Lower leg skin (tissue), 3 donors: Measurements from ENCODE around the gene EMC9.

ENCODE experiments used
- POLR2A ChIP-seq, 2 donors: fragments of 450-650 bp; IDR thresholded peaks; one replicate each; pipeline ENCODE4 v1.6.1; 2016 to 2017; ENCODE audit warnings: antibody characterized with exemption in 2 of 2, mild to moderate bottlenecking in 1 of 2, moderate library complexity in 1 of 2
- TF ChIP-seq, protein P1 (sequence below), 3 donors: fragments of 450-650 bp; IDR thresholded peaks; one replicate each; pipeline ENCODE4 v1.5.1; 2016; ENCODE audit warnings: antibody characterized with exemption in 3 of 3, mild to moderate bottlenecking in 3 of 3, moderate library complexity in 2 of 3

DNA sequence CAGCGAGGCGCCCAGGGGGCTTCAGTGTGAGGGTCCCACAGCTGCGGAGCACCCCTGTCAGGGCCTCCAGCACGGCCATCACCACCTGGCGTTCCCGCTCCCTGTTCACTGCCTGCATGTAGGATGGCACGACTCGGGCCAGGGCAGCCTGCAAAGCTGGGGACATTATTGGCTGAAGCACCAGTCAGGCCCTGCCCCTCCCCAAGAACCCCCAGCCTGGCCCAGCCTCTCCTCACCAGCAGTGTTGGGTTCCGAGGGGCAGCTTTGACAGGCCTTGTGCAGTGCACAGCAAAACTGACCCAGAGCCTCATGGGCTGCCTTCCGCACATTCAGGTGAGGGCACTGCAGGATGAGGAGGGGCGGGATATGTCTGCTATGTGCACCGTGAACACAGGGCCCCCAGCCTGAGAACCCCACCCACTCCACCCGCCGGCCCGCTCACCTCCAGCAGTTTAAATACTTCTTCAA is 41.7 kb upstream of the EMC9 start:
- TF ChIP-seq POLR2A (IDR thresholded peaks at IDR 0.05): no peak
- TF ChIP-seq, protein P1, sequence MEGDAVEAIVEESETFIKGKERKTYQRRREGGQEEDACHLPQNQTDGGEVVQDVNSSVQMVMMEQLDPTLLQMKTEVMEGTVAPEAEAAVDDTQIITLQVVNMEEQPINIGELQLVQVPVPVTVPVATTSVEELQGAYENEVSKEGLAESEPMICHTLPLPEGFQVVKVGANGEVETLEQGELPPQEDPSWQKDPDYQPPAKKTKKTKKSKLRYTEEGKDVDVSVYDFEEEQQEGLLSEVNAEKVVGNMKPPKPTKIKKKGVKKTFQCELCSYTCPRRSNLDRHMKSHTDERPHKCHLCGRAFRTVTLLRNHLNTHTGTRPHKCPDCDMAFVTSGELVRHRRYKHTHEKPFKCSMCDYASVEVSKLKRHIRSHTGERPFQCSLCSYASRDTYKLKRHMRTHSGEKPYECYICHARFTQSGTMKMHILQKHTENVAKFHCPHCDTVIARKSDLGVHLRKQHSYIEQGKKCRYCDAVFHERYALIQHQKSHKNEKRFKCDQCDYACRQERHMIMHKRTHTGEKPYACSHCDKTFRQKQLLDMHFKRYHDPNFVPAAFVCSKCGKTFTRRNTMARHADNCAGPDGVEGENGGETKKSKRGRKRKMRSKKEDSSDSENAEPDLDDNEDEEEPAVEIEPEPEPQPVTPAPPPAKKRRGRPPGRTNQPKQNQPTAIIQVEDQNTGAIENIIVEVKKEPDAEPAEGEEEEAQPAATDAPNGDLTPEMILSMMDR (IDR thresholded peaks at IDR 0.05): no peak
